Skeletal muscle tissue (tissue), 4 donors: ENCODE measurements around the gene TRAF3IP1. TPM values are rescaled to one million over a fixed set of nuclear protein-coding genes. Genes with fewer than 3 reads are reported as not detected.
"Not testable (repeated sequence)": the region's sequence is repeated elsewhere in the genome, so short reads cannot be mapped to it uniquely, and the experiment has no call there.

Experiments
- H3K27ac ChIP-seq: one replicate; pipeline ENCODE4 v1.7.0; 2013; ENCODE audit warnings: mild to moderate bottlenecking, low read depth, low read length, inconsistent platforms
- H3K27me3 ChIP-seq, 3 donors: one replicate each; pipeline ENCODE4 v1.7.0; 2013; ENCODE audit warnings: low read length in 3 of 3; ENCODE audit not compliant: control insufficient read depth in 3 of 3, insufficient read depth in 3 of 3
- H3K36me3 ChIP-seq, 3 donors: one replicate each; pipeline ENCODE4 v1.7.0; 2013; ENCODE audit warnings: low read length in 3 of 3; ENCODE audit not compliant: control insufficient read depth in 3 of 3, insufficient read depth in 3 of 3
- H3K4me1 ChIP-seq, 3 donors: one replicate each; pipeline ENCODE4 v1.7.0; 2013; ENCODE audit warnings: low read length in 3 of 3, mild to moderate bottlenecking in 3 of 3; ENCODE audit not compliant: control insufficient read depth in 3 of 3, insufficient read depth in 3 of 3
- H3K4me3 ChIP-seq, 3 donors: one replicate each; pipeline ENCODE4 v1.7.0; 2013; ENCODE audit warnings: low read length in 3 of 3
- H3K9ac ChIP-seq, 3 donors: one replicate each; pipeline ENCODE4 v1.7.0; 2013; ENCODE audit warnings: low read length in 3 of 3, mild to moderate bottlenecking in 3 of 3, moderate library complexity in 2 of 3, low read depth in 1 of 3
- H3K9me3 ChIP-seq, 3 donors: one replicate each; pipeline ENCODE4 v1.7.0; 2013; ENCODE audit warnings: low read length in 3 of 3; ENCODE audit not compliant: control insufficient read depth in 3 of 3
- total RNA-seq: library from RNA; depleted of rRNA; stranded (reverse); fragments of >200 nt; gene quantifications from one replicate; pipeline ENCODE4 v1.2.3, GENCODE V29; 2014
- donor health status: Osteomylitis.

The TRAF3IP1 gene
- total RNA-seq, 1 donor from 2014 or later, result 4.2 TPM

GRCh38 chr2:238305965-238306671 is 14.2 kb upstream of the TRAF3IP1 start:
- Histone ChIP-seq H3K4me1 (no peaks in the 10 kb centered on the region), H3K27me3 (peaks cover 0 to 3% (median 0%) of the 10 kb centered on the region in 3 donors), H3K9ac (no peak overlapping the region), H3K9me3 (no peaks in the 10 kb centered on the region), H3K27ac (no peak overlapping the region), H3K36me3 (no peaks in the 10 kb centered on the region), H3K4me3 (no peak overlapping the region)

DNA sequence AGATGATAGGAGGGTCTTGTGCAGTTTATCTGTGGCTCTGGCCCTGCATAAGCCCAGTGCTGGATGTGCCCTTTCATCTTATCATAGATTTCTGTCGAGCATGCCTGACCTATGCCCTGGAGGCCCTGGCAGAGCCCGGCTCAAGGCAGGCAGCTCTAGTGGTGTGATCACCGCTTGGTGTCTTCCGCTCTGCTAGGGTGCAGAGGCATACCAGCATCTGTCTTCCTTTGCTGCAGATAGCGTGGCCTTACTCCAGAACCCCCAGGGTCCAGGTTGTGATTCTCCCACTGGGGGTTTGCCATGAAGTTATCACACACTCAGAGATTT is 13.7 kb upstream of the TRAF3IP1 start:
- H3K4me3 ChIP-seq, result no peak overlapping the region
- no peak overlapping the region for H3K9ac ChIP-seq
- H3K4me1 ChIP-seq, result no peaks in the 10 kb centered on the region
- peaks cover 0 to 3% (median 0%) of the 10 kb centered on the region in 3 donors for H3K27me3 ChIP-seq
- H3K36me3 ChIP-seq, result no peaks in the 10 kb centered on the region
- no peaks in the 10 kb centered on the region for H3K9me3 ChIP-seq
- no peak overlapping the region for H3K27ac ChIP-seq

DNA sequence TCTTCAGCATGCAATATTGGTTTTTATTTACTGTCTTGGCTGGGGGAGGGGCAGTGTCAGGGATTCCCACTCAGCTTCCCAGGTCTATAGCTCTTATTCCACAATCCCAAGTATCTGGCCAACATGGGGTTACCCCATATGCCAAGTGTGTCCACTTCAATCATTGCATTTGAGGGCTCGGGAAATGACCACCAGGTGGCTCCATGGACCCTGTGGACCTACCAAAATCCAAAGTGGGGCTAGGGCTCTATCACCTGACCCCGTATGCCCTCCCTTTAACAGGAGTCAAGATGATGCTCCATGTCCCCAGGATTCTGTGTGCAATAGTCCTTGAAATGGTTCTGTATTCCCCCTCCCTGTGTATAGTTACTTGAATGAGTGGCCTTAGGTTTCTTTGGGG is 12.1 kb upstream of the TRAF3IP1 start:
- Histone ChIP-seq H3K9ac (no peak overlapping the region), H3K4me1 (no peaks in the 10 kb centered on the region), H3K27ac (no peak overlapping the region), H3K9me3 (no peaks in the 10 kb centered on the region), H3K27me3 (peaks cover 0 to 3% (median 0%) of the 10 kb centered on the region in 3 donors), H3K36me3 (no peaks in the 10 kb centered on the region), H3K4me3 (no peak overlapping the region)

DNA sequence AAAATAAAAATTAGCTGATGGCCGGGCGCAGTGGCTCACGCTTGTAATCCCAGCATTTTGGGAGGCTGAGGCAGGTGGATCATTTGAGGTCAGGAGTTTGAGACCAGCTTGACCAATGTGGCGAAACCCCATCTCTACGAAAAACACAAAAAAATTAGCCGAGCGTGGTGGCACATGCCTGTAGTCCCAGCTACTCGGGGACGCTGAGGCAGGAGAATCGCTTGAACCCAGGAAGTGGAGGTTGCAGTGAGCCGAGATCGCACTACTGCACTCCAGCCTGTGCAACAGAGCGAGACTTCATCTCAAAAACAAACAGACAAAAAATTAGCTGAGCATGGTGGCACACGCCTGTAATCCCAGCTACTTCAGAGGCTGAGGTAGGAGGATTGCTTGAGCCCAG is 9.6 kb upstream of the TRAF3IP1 start:
- not testable (repeated sequence) for H3K9me3 ChIP-seq, H3K27me3 ChIP-seq, H3K9ac ChIP-seq, H3K27ac ChIP-seq, H3K36me3 ChIP-seq, H3K4me1 ChIP-seq, H3K4me3 ChIP-seq

DNA sequence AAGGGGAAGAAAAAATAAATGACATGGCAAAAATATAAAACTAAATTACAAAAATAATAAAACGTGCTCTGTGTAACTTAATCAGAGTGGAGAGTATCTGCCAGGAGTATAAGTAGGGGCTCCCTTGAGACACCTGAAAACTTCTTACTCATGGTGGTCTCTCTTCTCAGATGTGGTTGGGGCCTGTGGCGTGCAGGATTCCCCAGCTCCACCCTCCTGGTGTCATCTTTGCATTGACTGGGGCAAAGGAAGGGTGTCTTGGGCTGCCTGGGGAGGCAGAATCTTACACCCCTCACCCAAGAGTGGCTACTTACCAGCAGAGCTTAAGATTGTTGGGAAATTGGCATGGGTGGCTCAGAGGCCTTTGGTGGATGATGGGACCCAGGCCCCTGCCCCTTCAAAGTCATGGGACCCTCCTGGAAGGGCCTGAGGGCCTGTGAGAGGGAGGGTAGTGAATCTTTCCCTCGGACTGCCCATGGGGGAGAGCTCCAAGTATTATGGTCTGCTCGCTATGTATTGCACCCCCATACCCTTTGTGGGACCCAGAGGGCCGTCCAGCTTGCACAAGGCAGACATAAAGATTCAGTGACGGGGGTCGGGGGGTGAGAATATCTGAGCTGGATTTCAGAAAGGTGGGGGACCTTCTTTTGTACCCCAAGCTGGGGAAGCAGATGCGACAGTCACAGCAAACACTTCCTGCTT is 6.9 kb upstream of the TRAF3IP1 start:
- no peaks in the 10 kb centered on the region for H3K27me3 ChIP-seq
- no peak overlapping the region for H3K4me3 ChIP-seq
- H3K9me3 ChIP-seq, result no peaks in the 10 kb centered on the region
- H3K9ac ChIP-seq, result no peak overlapping the region
- H3K27ac ChIP-seq, result no peak overlapping the region
- no peaks in the 10 kb centered on the region for H3K4me1 ChIP-seq
- no peaks in the 10 kb centered on the region for H3K36me3 ChIP-seq

- Histone ChIP-seq H3K4me1 (no peaks in the 10 kb centered on the region), H3K4me3 (no peak overlapping the region), H3K36me3 (no peaks in the 10 kb centered on the region), H3K27me3 (no peaks in the 10 kb centered on the region), H3K9ac (no peak overlapping the region), H3K9me3 (no peaks in the 10 kb centered on the region), H3K27ac (no peak overlapping the region)
These were observed 6.3 kb upstream of the TRAF3IP1 start for GRCh38 chr2:238313991-238314350.

DNA sequence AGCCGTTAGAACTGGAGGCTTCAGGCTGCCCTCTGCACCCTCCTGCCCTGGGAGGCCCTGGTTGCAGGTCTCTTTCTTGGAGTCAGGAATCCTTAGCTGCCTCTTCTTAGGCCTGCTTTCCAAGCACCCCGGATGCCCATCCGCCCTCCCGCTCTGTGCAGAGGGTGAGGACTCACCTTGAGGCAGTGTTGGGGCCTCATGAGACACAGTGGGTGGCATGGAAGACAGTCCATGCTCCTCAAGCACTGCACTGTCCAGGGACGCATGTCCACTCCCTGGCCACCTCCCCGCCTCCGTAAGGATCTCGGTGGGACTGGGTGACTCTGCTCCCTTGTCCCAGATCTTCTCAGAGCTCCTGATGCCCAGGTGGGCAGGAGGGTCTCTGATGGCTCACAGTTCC is 5.7 kb upstream of the TRAF3IP1 start:
- Histone ChIP-seq H3K27me3 (no peaks in the 10 kb centered on the region), H3K27ac (no peak overlapping the region), H3K4me3 (no peak overlapping the region), H3K9me3 (no peaks in the 10 kb centered on the region), H3K36me3 (no peaks in the 10 kb centered on the region), H3K9ac (no peak overlapping the region), H3K4me1 (peaks cover under 1 to 3% (median 2%) of the 10 kb centered on the region in 3 donors)

DNA sequence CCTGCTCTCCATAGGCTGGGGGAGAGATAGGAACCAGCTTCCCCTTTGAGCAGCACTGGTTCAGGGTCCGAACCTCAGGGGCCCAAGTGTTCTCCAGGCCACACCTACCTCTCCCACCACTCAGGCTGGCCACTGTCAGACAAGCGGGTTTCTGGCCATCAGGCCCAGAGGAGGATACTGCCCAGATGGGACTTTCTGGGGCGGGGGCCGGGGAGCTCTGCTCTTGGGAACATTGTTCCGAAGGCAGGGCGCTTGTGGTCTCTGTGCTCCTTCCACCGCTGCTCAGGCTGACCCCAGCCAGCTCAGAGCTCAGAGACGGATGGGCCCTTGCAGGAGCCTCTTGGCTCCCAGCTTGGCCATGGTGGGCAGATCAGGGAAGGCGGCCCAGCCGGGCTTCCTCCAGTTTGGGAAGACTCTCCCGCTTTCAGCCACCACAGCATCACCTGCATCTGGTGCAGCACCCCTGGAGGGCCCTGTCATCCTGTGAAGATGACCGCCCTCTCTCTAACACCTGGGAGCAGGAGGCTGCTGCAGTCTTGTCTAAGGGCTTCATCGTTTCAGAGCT is 5.2 kb upstream of the TRAF3IP1 start:
- H3K27ac ChIP-seq, result no peak overlapping the region

GRCh38 chr2:238320648-238321281 is 447 bp downstream of the TRAF3IP1 start:
- H3K9ac ChIP-seq, result peak overlapping the region; percentile 65 to 84 (median 77)
- H3K9me3 ChIP-seq, result no peaks in the 10 kb centered on the region
- peak overlapping the region; percentile 75 to 83 (median 78) for H3K4me3 ChIP-seq
- no peaks in the 10 kb centered on the region for H3K27me3 ChIP-seq
- peaks cover 22 to 34% (median 30%) of the 10 kb centered on the region in 3 donors for H3K4me1 ChIP-seq
- peaks cover 0 to 2% (median 2%) of the 10 kb centered on the region in 3 donors for H3K36me3 ChIP-seq
- peak overlapping the region; percentile 59 for H3K27ac ChIP-seq

More for the DNA sequence above, 5.2 kb upstream of the TRAF3IP1 start:
- Histone ChIP-seq H3K9ac (no peak overlapping the region), H3K4me3 (no peak overlapping the region), H3K27me3 (no peaks in the 10 kb centered on the region), H3K4me1 (peaks cover 5 to 7% (median 6%) of the 10 kb centered on the region in 3 donors), H3K9me3 (no peaks in the 10 kb centered on the region), H3K36me3 (no peaks in the 10 kb centered on the region)

- Histone ChIP-seq H3K27ac (peak overlapping the region; percentile 59), H3K36me3 (peaks cover 0 to 4% (median 2%) of the 10 kb centered on the region in 3 donors), H3K9ac (peak overlapping the region; percentile 65 to 84 (median 77))
These were observed 1.1 kb downstream of the TRAF3IP1 start for GRCh38 chr2:238321467-238321866.

More at GRCh38 chr2:238321467-238321866, 1.1 kb downstream of the TRAF3IP1 start:
- H3K4me3 ChIP-seq, result peak overlapping the region; percentile 75 to 83 (median 78)
- H3K27me3 ChIP-seq, result no peaks in the 10 kb centered on the region
- H3K4me1 ChIP-seq, result peaks cover 22 to 34% (median 30%) of the 10 kb centered on the region in 3 donors
- H3K9me3 ChIP-seq, result no peaks in the 10 kb centered on the region
